Measurements from ENCODE around the gene MAPK14. TPM values are rescaled to one million over a fixed set of nuclear protein-coding genes. Genes with fewer than 3 reads are reported as not detected.

MAPK14 gene
- total RNA-seq, 1 experiment from 2014 or later, result 56.8 TPM

- intact Hi-C loops (cut with micrococcal nuclease), result no loop called here
- Histone ChIP-seq H3F3A (ENCODE audit: low read length, unreplicated experiment) (no peaks in the 10 kb centered on the region), H3K79me2 (ENCODE audit: low read length) (peaks cover 67% of the 10 kb centered on the region), H3K4me1 (ENCODE audit: insufficient read depth, low read length) (peaks cover 8% of the 10 kb centered on the region), H2AFZ (ENCODE audit: low read length) (no peak overlapping the region), H3K4me2 (ENCODE audit: low read length) (no peak overlapping the region), H4K20me1 (ENCODE audit: low read length) (0 out of 2 replicates have a peak, but pooled peaks cover 4% of the 10 kb centered on the region), H3K36me3 (ENCODE audit: low read depth, low read length) (peaks cover 12% of the 10 kb centered on the region), H3K27me3 (ENCODE audit: low read length) (no peaks in the 10 kb centered on the region), H3K4me3 (ENCODE audit: low read length) (no peak overlapping the region), H3K9me2 (replicated peaks; ENCODE audit: low read length) (no peaks in the 10 kb centered on the region), H3K9me3 (ENCODE audit: low read length) (no peaks in the 10 kb centered on the region), H3K27ac (ENCODE audit: low read length) (no peak overlapping the region), H3K9ac (ENCODE audit: low read length) (no peak overlapping the region)
- BruUV-seq (replicated peaks), result no TSS peak
- ChIA-PET POLR2A (ENCODE audit: unreplicated experiment) (no interaction called here), CTCF (no interaction called here)
- ATAC-seq, result no peak
- DNase-seq, result no peak
- TF ChIP-seq CTCF (conservative IDR thresholded peaks at IDR 0.05; ENCODE audit: low read depth, low read length) (no peak), EZH2 (IDR thresholded peaks at IDR 0.05; ENCODE audit: low read length, unreplicated experiment) (no peak), EZH2phosphoT487 (IDR thresholded peaks at IDR 0.05; ENCODE audit: borderline replicate concordance, low read length) (no peak)
Observed at GRCh38 chr6:36063318-36064060, 35.9 kb downstream of the MAPK14 start.

DNA sequence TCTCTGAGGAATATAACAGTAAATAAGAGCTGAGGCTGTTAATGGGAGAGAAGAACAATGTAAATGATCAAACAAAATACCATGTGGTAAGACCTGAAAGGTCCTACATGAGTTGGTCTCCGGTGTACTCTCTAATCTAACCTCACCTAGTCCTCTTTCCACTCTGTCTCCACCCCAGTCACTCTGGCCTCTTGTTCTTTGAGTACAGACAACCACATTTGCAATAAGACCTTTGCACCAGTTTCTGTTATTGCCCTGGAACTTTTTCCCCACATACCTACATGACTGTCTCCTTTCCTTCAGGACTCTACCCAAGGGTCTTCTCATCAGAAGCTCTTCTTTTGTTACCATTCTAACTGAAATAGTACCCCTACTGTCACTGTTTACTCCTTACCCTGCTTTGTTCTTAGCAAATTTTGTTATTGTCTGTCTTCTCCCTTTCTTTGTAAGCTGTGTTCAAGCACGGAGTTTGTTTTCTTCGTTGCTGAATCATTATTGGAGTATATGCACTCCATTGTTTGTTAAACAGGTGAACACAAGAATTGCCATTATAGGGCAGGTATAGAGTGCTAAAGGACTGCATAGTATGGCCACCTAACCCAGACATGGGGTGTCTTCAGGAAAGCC lies 37.3 kb downstream of the MAPK14 start:
- Histone ChIP-seq H3K27ac (ENCODE audit: low read length) (no peak overlapping the region), H3K4me2 (ENCODE audit: low read length) (no peak overlapping the region), H3K9me2 (replicated peaks; ENCODE audit: low read length) (no peaks in the 10 kb centered on the region), H4K20me1 (ENCODE audit: low read length) (peaks cover 6% of the 10 kb centered on the region), H2AFZ (ENCODE audit: low read length) (no peak overlapping the region), H3K4me3 (ENCODE audit: low read length) (no peak overlapping the region), H3K79me2 (ENCODE audit: low read length) (peaks cover 80% of the 10 kb centered on the region), H3K36me3 (ENCODE audit: low read depth, low read length) (peaks cover 4% of the 10 kb centered on the region; the same call in 1 of the 2 replicates), H3K27me3 (ENCODE audit: low read length) (no peaks in the 10 kb centered on the region), H3K9me3 (ENCODE audit: low read length) (no peaks in the 10 kb centered on the region), H3F3A (ENCODE audit: low read length, unreplicated experiment) (no peaks in the 10 kb centered on the region), H3K4me1 (ENCODE audit: insufficient read depth, low read length) (peaks cover 8% of the 10 kb centered on the region), H3K9ac (ENCODE audit: low read length) (no peak overlapping the region)
- ChIA-PET CTCF (no interaction called here), POLR2A (ENCODE audit: unreplicated experiment) (no interaction called here)
- ATAC-seq (no peak), DNase-seq (peak; percentile 8)
- intact Hi-C loops (cut with micrococcal nuclease), result no loop called here
- no peak for TF ChIP-seq EZH2 (IDR thresholded peaks at IDR 0.05; ENCODE audit: low read length, unreplicated experiment)
- TF ChIP-seq CTCF (conservative IDR thresholded peaks at IDR 0.05; ENCODE audit: low read depth, low read length), result no peak
- no peak for TF ChIP-seq EZH2phosphoT487 (IDR thresholded peaks at IDR 0.05; ENCODE audit: borderline replicate concordance, low read length)
- no TSS peak for BruUV-seq (replicated peaks)

GRCh38 chr6:36065916-36066315 lies 38.3 kb downstream of the MAPK14 start:
- no TSS peak for BruUV-seq (replicated peaks)
- CTCF ChIA-PET, result no interaction called here
- H3K4me2 ChIP-seq (ENCODE audit: low read length), result no peak overlapping the region
- DNase-seq, result no peak
- intact Hi-C loops (cut with micrococcal nuclease), result no loop called here
- H2AFZ ChIP-seq (ENCODE audit: low read length), result no peak overlapping the region
- no peak for ATAC-seq
- H3K9me2 ChIP-seq (replicated peaks; ENCODE audit: low read length), result no peaks in the 10 kb centered on the region
- TF ChIP-seq CTCF (conservative IDR thresholded peaks at IDR 0.05; ENCODE audit: low read depth, low read length) (no peak), EZH2phosphoT487 (IDR thresholded peaks at IDR 0.05; ENCODE audit: borderline replicate concordance, low read length) (no peak), EZH2 (IDR thresholded peaks at IDR 0.05; ENCODE audit: low read length, unreplicated experiment) (no peak)
- peaks cover 11% of the 10 kb centered on the region for H4K20me1 ChIP-seq (ENCODE audit: low read length)
- H3F3A ChIP-seq (ENCODE audit: low read length, unreplicated experiment), result no peaks in the 10 kb centered on the region
- H3K79me2 ChIP-seq (ENCODE audit: low read length), result peaks cover 87% of the 10 kb centered on the region
- no peaks in the 10 kb centered on the region for H3K9me3 ChIP-seq (ENCODE audit: low read length)
- no peaks in the 10 kb centered on the region for H3K27me3 ChIP-seq (ENCODE audit: low read length)
- peaks cover 3% of the 10 kb centered on the region; the same call in 1 of the 2 replicates for H3K36me3 ChIP-seq (ENCODE audit: low read depth, low read length)
- no peak overlapping the region for H3K9ac ChIP-seq (ENCODE audit: low read length)
- H3K4me3 ChIP-seq (ENCODE audit: low read length), result no peak overlapping the region
- no peak overlapping the region for H3K27ac ChIP-seq (ENCODE audit: low read length)
- peaks cover 8% of the 10 kb centered on the region for H3K4me1 ChIP-seq (ENCODE audit: insufficient read depth, low read length)
- POLR2A ChIA-PET (ENCODE audit: unreplicated experiment), result no interaction called here

All from PC-3 (cell line).